Astrocyte (in vitro differentiated cells and primary cell): ENCODE measurements around the gene LGALS3. TPM values are rescaled to one million over a fixed set of nuclear protein-coding genes. Genes with fewer than 3 reads are reported as not detected.

Experiments
- DNase-seq: peaks from one replicate; pipeline ENCODE4 v3.0.0-alpha.2; 2010; ENCODE audit warnings: low read depth
- FAIRE-seq: peaks from 2 replicates; lab custom pipeline; 2011; peaks lifted over from hg19 to GRCh38; lab: Jason Lieb, UNC
- H2AFZ ChIP-seq: 2 replicates; pipeline ENCODE4 v1.6.0; 2012; ENCODE audit warnings: low read depth, low read length, inconsistent platforms
- H3K27ac ChIP-seq: 2 replicates; pipeline ENCODE4 v1.5.1; 2011; ENCODE audit warnings: low read depth, low read length, inconsistent platforms
- H3K27me3 ChIP-seq: 2 replicates; pipeline ENCODE4 v1.6.0; 2011; ENCODE audit warnings: low read length, inconsistent platforms; ENCODE audit not compliant: insufficient read depth
- H3K36me3 ChIP-seq: 2 replicates; pipeline ENCODE4 v1.5.1; 2011; ENCODE audit warnings: low read length, inconsistent platforms; ENCODE audit not compliant: insufficient read depth
- H3K4me1 ChIP-seq: 2 replicates; pipeline ENCODE4 v1.5.1; 2011; ENCODE audit warnings: low read length, inconsistent platforms; ENCODE audit not compliant: insufficient read depth
- H3K4me2 ChIP-seq: 2 replicates; pipeline ENCODE4 v1.6.0; 2012; ENCODE audit warnings: low read length, inconsistent platforms
- H3K4me3 ChIP-seq: 2 replicates; pipeline ENCODE4 v1.5.1; 2011; ENCODE audit warnings: low read depth, mild to moderate bottlenecking, low read length, inconsistent platforms; ENCODE audit not compliant: insufficient read depth
- H3K79me2 ChIP-seq: 2 replicates; pipeline ENCODE4 v1.6.0; 2012; ENCODE audit warnings: mild to moderate bottlenecking, low read length, inconsistent platforms; ENCODE audit not compliant: insufficient read depth
- H3K9ac ChIP-seq: 2 replicates; pipeline ENCODE4 v1.6.0; 2012; ENCODE audit warnings: mild to moderate bottlenecking, low read length, inconsistent platforms
- H3K9me3 ChIP-seq: 2 replicates; pipeline ENCODE4 v1.5.1; 2012; ENCODE audit warnings: low read depth, mild to moderate bottlenecking, low read length, inconsistent platforms; ENCODE audit not compliant: insufficient read depth
- H4K20me1 ChIP-seq: 2 replicates; pipeline ENCODE4 v1.6.0; 2012; ENCODE audit warnings: low read length, inconsistent platforms; ENCODE audit not compliant: insufficient read depth
- H3K27ac Mint-ChIP-seq: one replicate; pipeline ENCODE4 v1.8.0; 2021; ENCODE audit warnings: mild to moderate bottlenecking, mixed read lengths; ENCODE audit not compliant: unreplicated experiment
- H3K27me3 Mint-ChIP-seq: one replicate; pipeline ENCODE4 v1.8.0; 2021; ENCODE audit warnings: low read depth, mixed read lengths; ENCODE audit not compliant: unreplicated experiment
- H3K36me3 Mint-ChIP-seq: one replicate; pipeline ENCODE4 v1.8.0; 2021; ENCODE audit warnings: low read depth, mixed read lengths; ENCODE audit not compliant: unreplicated experiment
- H3K4me1 Mint-ChIP-seq: one replicate; pipeline ENCODE4 v1.8.0; 2021; ENCODE audit warnings: low read depth, mixed read lengths; ENCODE audit not compliant: unreplicated experiment
- H3K4me3 Mint-ChIP-seq: one replicate; pipeline ENCODE4 v1.8.0; 2021; ENCODE audit warnings: mild to moderate bottlenecking, moderate library complexity, mixed read lengths; ENCODE audit not compliant: unreplicated experiment
- H3K9me3 Mint-ChIP-seq: one replicate; pipeline ENCODE4 v1.8.0; 2021; ENCODE audit warnings: mild to moderate bottlenecking, mixed read lengths; ENCODE audit not compliant: unreplicated experiment
- EZH2 ChIP-seq: IDR thresholded peaks from 2 replicates; pipeline ENCODE4 v1.6.1; 2012; ENCODE audit warnings: mild to moderate bottlenecking, low read length, inconsistent platforms; ENCODE audit not compliant: insufficient read depth
- total RNA-seq: library from RNA; stranded (reverse); gene quantifications from 2 replicates; pipeline ENCODE4 v1.2.1, GENCODE V29; 2021
- TF ChIP-seq, protein P1 (sequence below): IDR thresholded peaks from 2 replicates; pipeline ENCODE4 v1.5.1; 2011; ENCODE audit warnings: low read depth, mild to moderate bottlenecking, inconsistent platforms, low read length, moderate library complexity; ENCODE audit not compliant: insufficient read depth

Gene LGALS3
- total RNA-seq, 1 donor from 2014 or later = 37.4 TPM

DNA sequence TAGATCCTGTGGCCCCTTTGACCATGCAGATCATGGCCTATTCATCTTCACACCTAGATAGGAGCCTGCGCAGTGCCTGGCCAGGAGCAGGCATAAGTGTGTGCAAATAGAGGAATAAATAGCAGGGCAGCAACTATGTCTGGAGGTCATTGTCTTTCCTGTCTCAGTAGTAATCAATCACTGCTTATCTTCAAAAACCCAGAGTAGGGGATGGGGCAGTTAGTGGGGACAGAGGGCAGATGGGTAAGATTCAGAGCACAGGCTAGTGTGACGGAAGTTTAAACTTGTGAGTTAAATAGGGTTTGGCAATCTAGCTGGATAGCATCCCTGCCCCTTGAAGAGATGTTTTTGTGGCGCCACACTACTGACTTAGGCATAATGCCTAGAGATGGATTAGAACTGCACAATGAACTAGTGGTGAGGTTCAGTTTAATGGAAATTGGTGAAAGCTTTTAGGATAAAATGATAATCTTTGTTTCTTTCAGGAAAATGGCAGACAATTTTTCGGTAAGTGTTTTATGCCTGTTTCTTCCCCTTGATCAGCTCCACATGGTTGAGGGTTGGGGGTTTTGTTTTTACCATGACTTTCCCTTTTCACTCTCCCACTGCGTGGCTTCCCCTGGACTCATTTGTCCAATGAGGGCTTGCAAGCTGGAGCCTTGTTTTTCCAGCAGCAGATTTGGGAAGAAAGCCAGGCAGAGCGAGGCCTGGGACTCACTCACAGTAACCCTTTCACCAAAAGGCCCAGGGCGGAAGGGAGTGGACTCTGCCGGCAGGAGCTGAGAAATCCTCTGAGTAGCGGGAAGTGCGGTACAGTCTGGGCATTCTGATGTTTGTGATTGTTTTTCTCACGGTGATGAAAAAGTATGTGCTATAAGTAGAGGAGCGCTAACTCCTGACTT, 8.1 kb downstream of the LGALS3 start:
- peaks cover 11% of the 10 kb centered on the region for H4K20me1 ChIP-seq
- no peaks in the 10 kb centered on the region for H3K9me3 Mint-ChIP-seq
- no peak for FAIRE-seq
- H3K79me2 ChIP-seq = peaks cover 55% of the 10 kb centered on the region
- peak overlapping the region; percentile 77 for H3K4me2 ChIP-seq
- DNase-seq = peak; percentile 87
- peak overlapping the region; percentile 50 for H3K27ac Mint-ChIP-seq
- no peak overlapping the region for H3K4me3 Mint-ChIP-seq
- H3K9ac ChIP-seq = peak overlapping the region; percentile 69
- no peaks in the 10 kb centered on the region for H3K27me3 Mint-ChIP-seq
- peaks cover 10% of the 10 kb centered on the region for H3K36me3 Mint-ChIP-seq
- H3K27me3 ChIP-seq = no peaks in the 10 kb centered on the region
- H3K4me1 Mint-ChIP-seq = peaks cover 7% of the 10 kb centered on the region
- no peaks in the 10 kb centered on the region for H3K9me3 ChIP-seq
- H3K4me3 ChIP-seq = peak overlapping the region; percentile 26
- H3K36me3 ChIP-seq = peaks cover 30% of the 10 kb centered on the region
- H2AFZ ChIP-seq = peak overlapping the region; percentile 70
- peaks cover 21% of the 10 kb centered on the region for H3K4me1 ChIP-seq
- peak overlapping the region; percentile 76 for H3K27ac ChIP-seq
- TF ChIP-seq, protein P1, sequence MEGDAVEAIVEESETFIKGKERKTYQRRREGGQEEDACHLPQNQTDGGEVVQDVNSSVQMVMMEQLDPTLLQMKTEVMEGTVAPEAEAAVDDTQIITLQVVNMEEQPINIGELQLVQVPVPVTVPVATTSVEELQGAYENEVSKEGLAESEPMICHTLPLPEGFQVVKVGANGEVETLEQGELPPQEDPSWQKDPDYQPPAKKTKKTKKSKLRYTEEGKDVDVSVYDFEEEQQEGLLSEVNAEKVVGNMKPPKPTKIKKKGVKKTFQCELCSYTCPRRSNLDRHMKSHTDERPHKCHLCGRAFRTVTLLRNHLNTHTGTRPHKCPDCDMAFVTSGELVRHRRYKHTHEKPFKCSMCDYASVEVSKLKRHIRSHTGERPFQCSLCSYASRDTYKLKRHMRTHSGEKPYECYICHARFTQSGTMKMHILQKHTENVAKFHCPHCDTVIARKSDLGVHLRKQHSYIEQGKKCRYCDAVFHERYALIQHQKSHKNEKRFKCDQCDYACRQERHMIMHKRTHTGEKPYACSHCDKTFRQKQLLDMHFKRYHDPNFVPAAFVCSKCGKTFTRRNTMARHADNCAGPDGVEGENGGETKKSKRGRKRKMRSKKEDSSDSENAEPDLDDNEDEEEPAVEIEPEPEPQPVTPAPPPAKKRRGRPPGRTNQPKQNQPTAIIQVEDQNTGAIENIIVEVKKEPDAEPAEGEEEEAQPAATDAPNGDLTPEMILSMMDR = no peak
- TF ChIP-seq EZH2 = no peak

DNA sequence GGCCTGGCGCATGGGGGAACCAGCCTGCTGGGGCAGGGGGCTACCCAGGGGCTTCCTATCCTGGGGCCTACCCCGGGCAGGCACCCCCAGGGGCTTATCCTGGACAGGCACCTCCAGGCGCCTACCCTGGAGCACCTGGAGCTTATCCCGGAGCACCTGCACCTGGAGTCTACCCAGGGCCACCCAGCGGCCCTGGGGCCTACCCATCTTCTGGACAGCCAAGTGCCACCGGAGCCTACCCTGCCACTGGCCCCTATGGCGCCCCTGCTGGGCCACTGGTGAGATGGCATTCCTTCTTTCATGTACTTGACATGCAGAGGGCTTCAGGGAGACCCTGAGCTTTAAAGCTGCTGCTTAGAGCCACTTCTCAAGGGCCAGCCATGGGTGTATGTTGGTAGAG, 9.0 kb downstream of the LGALS3 start:
- H3K4me1 Mint-ChIP-seq = peaks cover 5% of the 10 kb centered on the region
- Histone ChIP-seq H4K20me1 (peaks cover 11% of the 10 kb centered on the region), H3K9ac (peak overlapping the region; percentile 69), H3K4me1 (peaks cover 21% of the 10 kb centered on the region), H3K9me3 (no peaks in the 10 kb centered on the region), H3K27ac (peak overlapping the region; percentile 76), H3K4me2 (peak overlapping the region; percentile 77), H3K36me3 (peaks cover 32% of the 10 kb centered on the region), H3K4me3 (no peak overlapping the region), H2AFZ (no peak overlapping the region), H3K79me2 (peaks cover 51% of the 10 kb centered on the region), H3K27me3 (no peaks in the 10 kb centered on the region)
- H3K4me3 Mint-ChIP-seq = no peak overlapping the region
- no peaks in the 10 kb centered on the region for H3K27me3 Mint-ChIP-seq
- H3K9me3 Mint-ChIP-seq = no peaks in the 10 kb centered on the region
- DNase-seq = no peak
- H3K27ac Mint-ChIP-seq = no peak overlapping the region
- TF ChIP-seq, protein P1 = peak; percentile 8
- TF ChIP-seq EZH2 = no peak
- FAIRE-seq = no peak
- peaks cover 10% of the 10 kb centered on the region for H3K36me3 Mint-ChIP-seq

GRCh38 chr14:55139141-55139540, 10.1 kb downstream of the LGALS3 start:
- Histone ChIP-seq H3K9ac (no peak overlapping the region), H3K4me1 (peaks cover 21% of the 10 kb centered on the region), H3K9me3 (no peaks in the 10 kb centered on the region), H3K27ac (no peak overlapping the region), H3K4me3 (no peak overlapping the region), H3K36me3 (peaks cover 35% of the 10 kb centered on the region), H3K27me3 (no peaks in the 10 kb centered on the region), H4K20me1 (peaks cover 6% of the 10 kb centered on the region), H2AFZ (no peak overlapping the region), H3K4me2 (no peak overlapping the region), H3K79me2 (peaks cover 41% of the 10 kb centered on the region)
- Mint-ChIP-seq H3K9me3 (no peaks in the 10 kb centered on the region), H3K27me3 (no peaks in the 10 kb centered on the region), H3K36me3 (peaks cover 10% of the 10 kb centered on the region), H3K4me1 (peaks cover 3% of the 10 kb centered on the region), H3K27ac (no peak overlapping the region), H3K4me3 (no peak overlapping the region)
- DNase-seq (no peak), FAIRE-seq (no peak)
- TF ChIP-seq, protein P1 = no peak
- no peak for TF ChIP-seq EZH2
